ENCODE data around the gene BID. TPM values are rescaled to one million over a fixed set of nuclear protein-coding genes. Genes with fewer than 3 reads are reported as not detected.
A peak's percentile ranks its signal among the peaks of the same experiment; 100 is the strongest.

The BID gene
- polyA plus RNA-seq (2013, experiment 1 of 2) = 30.1 TPM
- 22.9 TPM for polyA plus RNA-seq (2013, experiment 2 of 2)

DNA sequence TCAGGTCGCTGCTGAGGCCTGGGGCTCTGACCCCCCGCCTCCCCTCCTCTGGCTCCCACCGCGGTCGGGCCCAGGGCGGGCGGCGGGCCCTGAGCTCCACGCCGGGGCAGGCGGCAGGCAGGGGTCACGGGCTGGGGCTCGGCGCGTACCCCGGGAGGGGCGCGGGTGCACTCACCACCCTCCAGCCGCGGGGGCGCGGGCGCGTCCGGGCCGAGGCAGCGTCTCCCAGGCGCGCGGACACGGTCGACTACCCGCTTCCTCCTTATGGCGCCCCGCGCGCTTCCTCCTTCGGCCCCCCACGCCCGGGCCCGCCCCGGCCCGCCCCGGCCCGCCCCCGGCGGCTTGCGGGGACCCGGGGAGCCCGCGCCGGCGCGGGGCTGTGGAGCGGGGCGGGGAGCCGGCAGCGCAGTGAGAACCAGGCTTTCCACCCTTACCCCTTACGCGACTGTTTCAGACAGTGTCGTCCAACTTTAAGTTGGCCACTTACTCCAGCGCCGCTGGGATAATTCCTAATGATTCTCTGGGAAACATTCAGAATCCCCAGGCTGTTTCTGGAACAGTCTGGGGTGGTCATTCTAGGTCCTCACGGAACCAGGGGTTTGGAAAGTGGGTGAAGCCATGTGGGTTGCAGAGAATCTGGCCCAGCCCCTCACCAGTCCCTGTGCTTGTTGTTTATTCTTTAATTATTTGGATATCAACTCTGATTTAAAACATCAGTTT, at the start of gene BID:
Gene BID, minus strand, starts transcription at position 264 of the 720 bp plus-strand sequence. CDS start 24,353 bp downstream, outside the sequence.
- Histone ChIP-seq H3K36me3 (ENCODE audit: control insufficient read depth, insufficient read depth, low read length) (no peaks in the 10 kb centered on the region), H3K4me1 (ENCODE audit: control insufficient read depth, insufficient read depth, low read length, poor library complexity, severe bottlenecking) (peaks cover 10% of the 10 kb centered on the region), H3K4me3 (ENCODE audit: extremely low read depth, insufficient read depth, low read length, poor library complexity, severe bottlenecking) (peak within 1 kb of the TSS; percentile 53), H3K9me3 (ENCODE audit: control insufficient read depth, low read length) (no peaks in the 10 kb centered on the region), H3K27ac (ENCODE audit: low read depth, low read length, severe bottlenecking) (peak within 1 kb of the TSS; percentile 23)
- 2 to 6% methylated on average over 21 to 32 of the region's 64 CpGs for WGBS, 2 experiments (ENCODE audit: insufficient coverage in 2 of 2)

DNA sequence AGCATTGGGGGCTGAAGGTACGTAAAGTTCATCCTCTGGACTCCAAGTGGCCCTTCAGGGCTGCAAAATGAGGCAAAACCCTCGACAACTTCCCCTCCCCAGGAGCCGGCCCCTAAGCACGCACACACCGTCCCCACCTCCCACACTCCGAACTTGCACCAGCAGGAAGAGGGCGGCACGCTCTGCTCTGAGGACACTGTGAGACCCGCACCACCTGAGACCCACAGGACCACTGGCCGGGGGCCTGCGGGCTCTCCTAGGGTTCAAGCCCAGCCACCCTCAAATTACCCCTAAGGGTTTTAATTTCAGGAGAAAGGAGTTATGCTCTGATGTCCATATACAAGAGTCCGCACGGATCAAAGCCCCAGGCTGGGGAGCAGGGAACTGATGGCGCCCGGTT, 49.7 kb upstream of the BID start:
- 87 to 100% methylated on average over 4 to 8 of the region's 15 CpGs for WGBS, 2 experiments (ENCODE audit: insufficient coverage in 2 of 2)
- H3K36me3 ChIP-seq (ENCODE audit: control insufficient read depth, insufficient read depth, low read length) = peaks cover 40% of the 10 kb centered on the region
- no peak overlapping the region for H3K4me3 ChIP-seq (ENCODE audit: extremely low read depth, insufficient read depth, low read length, poor library complexity, severe bottlenecking)
- no peaks in the 10 kb centered on the region for H3K4me1 ChIP-seq (ENCODE audit: control insufficient read depth, insufficient read depth, low read length, poor library complexity, severe bottlenecking)
- no peaks in the 10 kb centered on the region for H3K9me3 ChIP-seq (ENCODE audit: control insufficient read depth, low read length)
- H3K27ac ChIP-seq (ENCODE audit: low read depth, low read length, severe bottlenecking) = no peak overlapping the region

DNA sequence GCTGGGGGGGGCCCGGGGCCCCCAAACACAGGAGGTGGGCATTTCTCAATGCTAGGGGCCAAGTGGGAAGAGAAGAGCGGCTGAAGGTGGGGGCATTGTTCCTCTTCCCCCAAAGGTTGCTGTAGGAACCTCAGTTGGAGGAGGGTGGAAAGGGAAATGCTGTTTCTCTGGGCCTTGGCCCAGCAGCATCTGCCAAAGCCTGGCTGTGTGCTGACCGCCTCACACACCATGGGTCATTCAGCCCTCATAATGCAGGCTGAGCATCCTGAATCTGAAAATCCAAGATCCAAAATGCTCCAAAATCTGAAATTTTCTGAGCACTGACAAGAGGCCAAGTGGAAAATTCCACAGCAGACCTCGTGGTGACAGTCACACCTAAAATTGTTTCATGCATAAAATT, 49.0 kb upstream of the BID start:
- Histone ChIP-seq H3K4me3 (ENCODE audit: extremely low read depth, insufficient read depth, low read length, poor library complexity, severe bottlenecking) (no peak overlapping the region), H3K36me3 (ENCODE audit: control insufficient read depth, insufficient read depth, low read length) (peaks cover 32% of the 10 kb centered on the region), H3K4me1 (ENCODE audit: control insufficient read depth, insufficient read depth, low read length, poor library complexity, severe bottlenecking) (no peaks in the 10 kb centered on the region), H3K27ac (ENCODE audit: low read depth, low read length, severe bottlenecking) (no peak overlapping the region), H3K9me3 (ENCODE audit: control insufficient read depth, low read length) (no peaks in the 10 kb centered on the region)
- WGBS, 2 experiments (ENCODE audit: insufficient coverage in 2 of 2) = 100% methylated on average over 1 to 2 of the region's 4 CpGs

DNA sequence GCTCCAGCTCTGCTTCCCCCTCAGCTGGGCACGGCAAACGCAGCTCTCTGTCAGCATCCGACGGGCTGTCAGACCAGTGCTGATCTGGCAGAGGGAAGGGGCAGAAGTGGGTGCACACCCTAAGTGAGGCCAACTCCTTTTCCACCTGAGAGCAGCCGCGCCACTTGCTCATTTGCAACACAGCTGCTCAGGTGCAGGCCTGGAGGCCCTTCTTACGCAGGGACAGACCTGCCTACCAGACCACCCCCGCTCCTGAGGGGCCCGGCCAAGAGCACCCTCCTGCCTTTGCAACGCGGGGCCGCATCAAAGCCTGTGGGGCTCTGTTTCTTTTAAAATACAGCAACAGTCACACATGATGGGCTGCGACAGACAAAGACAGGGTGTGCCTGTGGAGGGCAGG, 47.8 kb upstream of the BID start:
- peaks cover 31% of the 10 kb centered on the region for H3K36me3 ChIP-seq (ENCODE audit: control insufficient read depth, insufficient read depth, low read length)
- H3K4me3 ChIP-seq (ENCODE audit: extremely low read depth, insufficient read depth, low read length, poor library complexity, severe bottlenecking) = no peak overlapping the region
- 96 to 97% methylated on average over 13 of the region's 13 CpGs for WGBS, 2 experiments (ENCODE audit: insufficient coverage in 2 of 2)
- H3K4me1 ChIP-seq (ENCODE audit: control insufficient read depth, insufficient read depth, low read length, poor library complexity, severe bottlenecking) = no peaks in the 10 kb centered on the region
- H3K27ac ChIP-seq (ENCODE audit: low read depth, low read length, severe bottlenecking) = no peak overlapping the region
- no peaks in the 10 kb centered on the region for H3K9me3 ChIP-seq (ENCODE audit: control insufficient read depth, low read length)

DNA sequence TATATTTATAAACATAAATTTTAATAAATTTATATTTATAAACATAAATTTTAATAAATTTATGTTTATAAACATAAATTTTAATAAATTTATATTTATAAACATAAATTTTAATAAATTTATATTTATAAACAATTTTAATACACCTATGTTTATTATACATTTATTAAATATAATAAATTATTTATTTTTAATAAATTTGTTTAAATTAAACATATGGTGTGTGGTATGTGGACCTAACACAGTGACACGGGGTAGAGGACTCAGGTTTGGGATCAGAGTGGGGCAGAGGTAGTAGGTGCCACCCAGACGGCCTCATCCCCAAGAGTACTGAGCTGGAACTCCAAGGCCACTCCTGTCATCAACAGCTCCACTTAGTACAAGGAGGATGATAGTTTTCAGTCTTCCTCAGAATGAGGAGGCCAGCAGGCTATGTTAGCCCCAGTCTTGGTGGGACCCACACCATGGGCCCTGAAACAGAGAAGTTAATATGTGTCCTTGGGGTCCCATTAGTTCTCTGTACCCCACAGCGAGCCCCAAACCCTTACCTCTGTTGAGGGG, 46.7 kb upstream of the BID start:
- no peaks in the 10 kb centered on the region for H3K9me3 ChIP-seq (ENCODE audit: control insufficient read depth, low read length)
- H3K27ac ChIP-seq (ENCODE audit: low read depth, low read length, severe bottlenecking) = no peak overlapping the region
- no peak overlapping the region for H3K4me3 ChIP-seq (ENCODE audit: extremely low read depth, insufficient read depth, low read length, poor library complexity, severe bottlenecking)
- H3K36me3 ChIP-seq (ENCODE audit: control insufficient read depth, insufficient read depth, low read length) = peaks cover 28% of the 10 kb centered on the region
- WGBS, 2 experiments (ENCODE audit: insufficient coverage in 2 of 2) = no CpG with 5 or more reads among the region's 3 CpGs
- no peaks in the 10 kb centered on the region for H3K4me1 ChIP-seq (ENCODE audit: control insufficient read depth, insufficient read depth, low read length, poor library complexity, severe bottlenecking)

DNA sequence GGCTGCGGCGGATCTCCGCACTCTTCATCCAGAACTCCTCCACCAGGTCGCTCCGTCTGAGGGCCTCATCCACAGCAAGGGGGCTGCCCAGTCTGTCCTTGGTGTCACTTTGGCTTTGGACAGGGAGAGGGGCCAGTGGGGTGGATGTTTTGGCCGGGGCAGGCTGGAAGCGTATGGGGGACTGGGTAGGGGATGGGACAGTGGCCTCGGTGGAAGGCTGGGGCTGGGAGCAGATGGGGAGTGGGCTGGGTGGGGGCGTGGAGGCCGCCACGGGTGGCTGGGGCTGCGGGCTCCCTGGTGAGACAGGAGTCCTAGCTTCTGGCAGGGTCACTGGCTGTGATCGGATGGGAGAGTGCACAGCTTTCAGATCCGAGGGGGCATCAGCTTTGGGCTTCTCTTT, 44.4 kb upstream of the BID start:
- 94% methylated on average over 9 to 12 of the region's 14 CpGs for WGBS, 2 experiments (ENCODE audit: insufficient coverage in 2 of 2)
- peaks cover 41% of the 10 kb centered on the region for H3K36me3 ChIP-seq (ENCODE audit: control insufficient read depth, insufficient read depth, low read length)
- no peak overlapping the region for H3K27ac ChIP-seq (ENCODE audit: low read depth, low read length, severe bottlenecking)
- no peak overlapping the region for H3K4me3 ChIP-seq (ENCODE audit: extremely low read depth, insufficient read depth, low read length, poor library complexity, severe bottlenecking)
- no peaks in the 10 kb centered on the region for H3K4me1 ChIP-seq (ENCODE audit: control insufficient read depth, insufficient read depth, low read length, poor library complexity, severe bottlenecking)
- H3K9me3 ChIP-seq (ENCODE audit: control insufficient read depth, low read length) = no peaks in the 10 kb centered on the region

DNA sequence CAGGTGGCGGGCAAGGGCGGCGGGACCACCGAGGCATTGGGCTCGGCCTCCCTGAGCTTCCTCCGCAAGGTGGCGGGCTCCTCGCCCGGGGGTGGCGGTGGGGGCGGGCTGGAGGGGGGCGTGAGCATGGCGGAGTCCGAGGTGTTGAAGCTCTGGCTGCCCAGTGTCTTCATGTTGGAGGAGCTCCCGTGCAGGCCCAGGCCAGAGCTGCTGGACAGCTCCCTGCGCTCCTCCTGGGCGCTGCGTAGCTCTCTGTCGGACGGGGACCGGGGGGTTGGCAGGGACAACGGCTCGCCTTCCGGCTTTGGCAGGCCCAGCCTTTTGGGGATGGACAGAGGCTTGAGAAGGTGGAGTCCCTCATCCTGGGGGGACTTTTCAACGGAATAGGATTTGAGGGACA, 43.9 kb upstream of the BID start:
- Histone ChIP-seq H3K4me1 (ENCODE audit: control insufficient read depth, insufficient read depth, low read length, poor library complexity, severe bottlenecking) (no peaks in the 10 kb centered on the region), H3K36me3 (ENCODE audit: control insufficient read depth, insufficient read depth, low read length) (peaks cover 45% of the 10 kb centered on the region), H3K27ac (ENCODE audit: low read depth, low read length, severe bottlenecking) (no peak overlapping the region), H3K9me3 (ENCODE audit: control insufficient read depth, low read length) (no peaks in the 10 kb centered on the region), H3K4me3 (ENCODE audit: extremely low read depth, insufficient read depth, low read length, poor library complexity, severe bottlenecking) (no peak overlapping the region)
- WGBS, 2 experiments (ENCODE audit: insufficient coverage in 2 of 2) = 89 to 97% methylated on average over 14 to 22 of the region's 25 CpGs

DNA sequence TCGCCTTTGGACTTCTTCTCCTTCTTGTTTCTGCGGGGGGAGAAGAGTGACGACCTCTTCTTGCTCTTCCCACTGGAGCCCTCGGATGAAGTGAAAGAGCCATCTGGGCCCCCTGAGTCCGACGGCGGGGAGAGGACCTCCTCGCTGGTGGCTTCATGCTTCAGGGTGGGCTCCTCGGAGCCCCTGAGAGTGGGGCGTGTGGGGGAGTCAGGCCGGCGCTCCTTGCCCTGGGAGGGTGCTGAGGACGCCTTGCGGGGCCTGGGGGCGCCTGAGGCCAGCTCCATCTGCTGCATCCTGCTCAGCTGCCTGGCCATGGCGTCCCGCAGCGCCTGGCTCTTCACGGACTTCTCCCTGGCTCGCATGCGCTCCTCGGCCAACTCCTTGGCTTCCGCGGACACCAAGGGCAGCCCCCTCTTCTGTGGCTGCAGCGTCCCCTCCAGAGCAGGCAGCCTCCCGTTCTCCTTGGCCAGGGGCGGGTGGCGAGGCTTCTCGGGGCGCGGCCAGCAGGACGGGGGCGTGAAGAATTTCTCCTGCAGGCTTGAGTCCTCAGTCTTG, 43.3 kb upstream of the BID start:
- WGBS, 2 experiments (ENCODE audit: insufficient coverage in 2 of 2) = 97 to 99% methylated on average over 29 to 30 of the region's 33 CpGs
- no peaks in the 10 kb centered on the region for H3K4me1 ChIP-seq (ENCODE audit: control insufficient read depth, insufficient read depth, low read length, poor library complexity, severe bottlenecking)

DNA sequence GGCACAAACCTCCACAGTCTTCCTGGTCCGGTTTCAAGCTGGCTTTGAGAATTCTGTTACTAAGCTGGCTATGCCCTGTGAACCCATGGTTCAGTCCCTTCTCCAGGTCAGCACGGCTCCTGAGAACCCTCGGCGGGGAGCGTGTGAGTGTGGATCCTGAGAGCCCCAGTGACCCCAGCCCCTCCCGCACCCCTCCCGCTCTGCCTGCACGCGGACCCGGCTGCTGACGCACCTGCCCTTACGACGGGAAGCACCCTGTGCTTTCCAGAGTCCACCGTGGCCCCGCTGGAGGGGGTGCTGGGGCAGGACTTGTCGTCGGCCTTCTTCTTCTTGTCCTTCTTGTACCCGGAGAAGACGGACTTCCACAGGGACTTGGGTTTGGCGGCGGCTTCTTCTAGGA, 42.8 kb upstream of the BID start:
- WGBS, 2 experiments (ENCODE audit: insufficient coverage in 2 of 2) = 97 to 98% methylated on average over 21 of the region's 21 CpGs
- Histone ChIP-seq H3K36me3 (ENCODE audit: control insufficient read depth, insufficient read depth, low read length) (peaks cover 45% of the 10 kb centered on the region), H3K4me3 (ENCODE audit: extremely low read depth, insufficient read depth, low read length, poor library complexity, severe bottlenecking) (no peak overlapping the region), H3K9me3 (ENCODE audit: control insufficient read depth, low read length) (no peaks in the 10 kb centered on the region), H3K4me1 (ENCODE audit: control insufficient read depth, insufficient read depth, low read length, poor library complexity, severe bottlenecking) (no peaks in the 10 kb centered on the region), H3K27ac (ENCODE audit: low read depth, low read length, severe bottlenecking) (no peak overlapping the region)

More for the DNA sequence above, 43.3 kb upstream of the BID start:
- Histone ChIP-seq H3K36me3 (ENCODE audit: control insufficient read depth, insufficient read depth, low read length) (peaks cover 43% of the 10 kb centered on the region), H3K9me3 (ENCODE audit: control insufficient read depth, low read length) (no peaks in the 10 kb centered on the region), H3K4me3 (ENCODE audit: extremely low read depth, insufficient read depth, low read length, poor library complexity, severe bottlenecking) (no peak overlapping the region), H3K27ac (ENCODE audit: low read depth, low read length, severe bottlenecking) (no peak overlapping the region)

DNA sequence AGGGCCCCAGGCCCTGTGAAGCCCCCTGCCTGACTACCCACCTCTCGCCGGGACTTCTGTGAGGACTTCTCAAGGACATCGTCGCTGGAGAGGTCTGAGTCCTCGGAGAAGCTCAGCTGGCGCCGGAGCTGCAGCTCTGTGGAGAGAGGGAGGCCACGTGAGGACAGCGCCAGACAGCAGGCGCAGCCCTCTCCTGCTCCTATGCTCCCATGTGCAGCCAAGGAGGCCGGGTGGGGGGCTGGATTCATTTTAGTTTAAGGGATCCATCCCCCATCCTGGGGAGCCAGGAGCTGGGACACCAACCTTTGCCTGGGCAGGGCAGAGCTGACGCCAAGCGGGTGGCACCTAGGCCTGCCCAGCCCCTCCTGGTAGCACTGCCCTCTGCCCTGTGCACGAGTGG, 42.4 kb upstream of the BID start:
- no peaks in the 10 kb centered on the region for H3K9me3 ChIP-seq (ENCODE audit: control insufficient read depth, low read length)
- H3K4me3 ChIP-seq (ENCODE audit: extremely low read depth, insufficient read depth, low read length, poor library complexity, severe bottlenecking) = no peak overlapping the region
- H3K4me1 ChIP-seq (ENCODE audit: control insufficient read depth, insufficient read depth, low read length, poor library complexity, severe bottlenecking) = no peaks in the 10 kb centered on the region
- WGBS, 2 experiments (ENCODE audit: insufficient coverage in 2 of 2) = 94 to 98% methylated on average over 11 to 13 of the region's 14 CpGs
- peaks cover 49% of the 10 kb centered on the region for H3K36me3 ChIP-seq (ENCODE audit: control insufficient read depth, insufficient read depth, low read length)
- H3K27ac ChIP-seq (ENCODE audit: low read depth, low read length, severe bottlenecking) = no peak overlapping the region
